DMS53 (cell line): ENCODE measurements around the gene UMODL1.
A peak's percentile ranks its signal among the peaks of the same experiment; 100 is the strongest.
"Not testable (repeated sequence)": the region's sequence is repeated elsewhere in the genome, so short reads cannot be mapped to it uniquely, and the experiment has no call there.

Experiments
- DNase-seq: peaks from one replicate; lab custom pipeline; 2025; lab: John Stamatoyannopoulos, UW

Gene UMODL1

GRCh38 chr21:42114646-42115045, 43.5 kb downstream of the UMODL1 start:
- DNase-seq: no peak

GRCh38 chr21:42115136-42115683, 44.1 kb downstream of the UMODL1 start:
- DNase-seq: no peak

GRCh38 chr21:42116551-42116950, 45.4 kb downstream of the UMODL1 start:
- not testable (repeated sequence) for DNase-seq

GRCh38 chr21:42117229-42117966, 46.3 kb downstream of the UMODL1 start:
- peak; percentile 82 for DNase-seq

GRCh38 chr21:42117967-42118780, 47.1 kb downstream of the UMODL1 start:
- DNase-seq: peak; percentile 9

GRCh38 chr21:42118901-42119300, 47.8 kb downstream of the UMODL1 start:
- DNase-seq: peak; percentile 56

GRCh38 chr21:42120101-42120902, 49.2 kb downstream of the UMODL1 start:
- peak; percentile 96 for DNase-seq

GRCh38 chr21:42120903-42121535, 49.9 kb downstream of the UMODL1 start:
- DNase-seq: no peak

GRCh38 chr21:42121794-42122193, 50.7 kb downstream of the UMODL1 start:
- DNase-seq: no peak

GRCh38 chr21:42122398-42122797, 51.3 kb downstream of the UMODL1 start:
- no peak for DNase-seq

GRCh38 chr21:42122808-42123207, 51.7 kb downstream of the UMODL1 start:
- DNase-seq: no peak

- no peak for DNase-seq
These were observed 52.2 kb downstream of the UMODL1 start for GRCh38 chr21:42123219-42123908.

- DNase-seq: no peak
These were observed 53.0 kb downstream of the UMODL1 start for GRCh38 chr21:42124081-42124480.

GRCh38 chr21:42124826-42125570, 53.9 kb downstream of the UMODL1 start:
- no peak for DNase-seq

GRCh38 chr21:42125571-42126544, 54.7 kb downstream of the UMODL1 start:
- DNase-seq: peak; percentile 91

- peak; percentile 19 for DNase-seq
These were observed 56.3 kb downstream of the UMODL1 start for GRCh38 chr21:42127164-42128150.

GRCh38 chr21:42129300-42130266, 58.5 kb downstream of the UMODL1 start:
- DNase-seq: no peak
